OCI-LY3 (cell line): Measurements from ENCODE around the gene SLC7A5.

Source experiments
- H2AFZ ChIP-seq: fragments of 200-600, 300-600 bp; shearing (Covaris generic); 2 replicates; pipeline ENCODE4 v1.6.0; 2014; ENCODE audit warnings: antibody characterized with exemption, low read depth, low read length
- H3K27ac ChIP-seq: fragments of 200-600, 300-600 bp; sonication (generic); 2 replicates; pipeline ENCODE4 v1.5.1; 2014; ENCODE audit warnings: mild to moderate bottlenecking, low read length, moderate library complexity, mixed read lengths
- H3K27me3 ChIP-seq: fragments of 200-600, 300-600 bp; sonication (generic); 2 replicates; pipeline ENCODE4 v1.6.1; 2014; ENCODE audit warnings: low read depth, low read length, mixed read lengths
- H3K36me3 ChIP-seq: fragments of 200-600, 300-600 bp; sonication (generic); replicated peaks from 2 replicates; pipeline ENCODE3; 2014; ENCODE audit warnings: low read depth, low read length, mixed read lengths
- H3K4me1 ChIP-seq: fragments of 300-600, 200-600 bp; sonication (generic); 2 replicates; pipeline ENCODE4 v1.6.1; 2014; ENCODE audit warnings: low read length, mixed read lengths
- H3K4me2 ChIP-seq: fragments of 200-600, 300-600 bp; sonication (generic); 2 replicates; pipeline ENCODE4 v1.6.1; 2014; ENCODE audit warnings: low read length, mixed read lengths
- H3K4me3 ChIP-seq: fragments of 300-600, 200-600 bp; sonication (generic); 2 replicates; pipeline ENCODE4 v1.5.1; 2014; ENCODE audit warnings: antibody characterized with exemption, mild to moderate bottlenecking, low read length, moderate library complexity
- H3K79me2 ChIP-seq: fragments of 300-600, 200-600 bp; shearing (Covaris generic); 2 replicates; pipeline ENCODE4 v1.6.1; 2014; ENCODE audit warnings: mild to moderate bottlenecking, low read length, mixed read lengths
- H3K9ac ChIP-seq: fragments of 300-600, 200-600 bp; shearing (Covaris generic); 2 replicates; pipeline ENCODE4 v1.6.0; 2014; ENCODE audit warnings: mild to moderate bottlenecking, low read length, moderate library complexity
- H3K9me3 ChIP-seq: fragments of 200-600, 300-600 bp; shearing (Covaris generic); 2 replicates; pipeline ENCODE4 v1.6.1; 2014; ENCODE audit warnings: low read length, mixed read lengths; ENCODE audit not compliant: insufficient read depth
- H4K20me1 ChIP-seq: fragments of 200-600, 300-600 bp; sonication (generic); 2 replicates; pipeline ENCODE4 v1.6.1; 2016; ENCODE audit warnings: low read length, mixed read lengths; ENCODE audit not compliant: insufficient read depth
- EZH2phosphoT487 ChIP-seq: fragments of 200-600 bp; shearing (Covaris generic); IDR thresholded peaks from 2 replicates; pipeline ENCODE4 v1.6.1; 2018; ENCODE audit warnings: antibody characterized with exemption, mixed run types, low read depth
- TF ChIP-seq, protein P1 (sequence below): fragments of 200-600, 300-600 bp; sonication (generic); IDR thresholded peaks from 2 replicates; pipeline ENCODE4 v1.5.1; 2014; ENCODE audit warnings: antibody characterized with exemption, low read length, low read depth

Gene SLC7A5

DNA sequence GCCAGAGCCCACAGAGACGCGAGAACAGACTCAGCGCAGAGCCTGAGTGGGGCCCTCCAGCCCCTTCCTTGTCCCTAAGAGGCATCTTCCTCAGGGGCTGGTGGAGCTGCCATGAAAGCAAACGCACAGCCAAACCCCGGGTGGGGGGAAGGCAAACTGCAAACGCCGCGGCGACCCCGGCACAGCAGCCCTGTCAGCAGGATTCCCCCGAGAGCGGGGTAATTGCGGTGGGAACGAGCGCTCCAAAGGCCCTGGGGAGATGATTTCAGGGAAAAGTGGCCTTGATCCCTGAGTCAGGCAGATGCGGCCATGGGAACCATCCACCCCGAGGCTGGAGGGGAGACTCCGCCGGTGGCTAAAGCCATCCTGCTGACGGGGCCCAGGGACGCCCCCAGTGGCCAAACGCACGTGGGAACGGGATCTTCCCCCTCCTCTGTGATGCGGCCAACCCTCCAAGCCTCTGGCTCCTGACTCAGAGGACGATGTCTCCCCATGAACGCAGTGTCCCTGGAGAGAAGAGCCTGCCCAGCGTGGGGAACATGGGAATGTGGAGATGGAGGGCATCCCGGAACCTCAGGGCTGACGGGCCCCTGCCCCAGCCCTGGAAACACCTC, 25.1 kb downstream of the SLC7A5 start:
- Histone ChIP-seq H3K27me3 (no peaks in the 10 kb centered on the region), H3K36me3 (peaks cover 79% of the 10 kb centered on the region), H3K4me3 (no peak overlapping the region), H4K20me1 (peaks cover 84% of the 10 kb centered on the region), H3K9me3 (no peaks in the 10 kb centered on the region), H3K4me1 (peaks cover 5% of the 10 kb centered on the region; the same call in 1 of the 2 replicates), H3K9ac (no peak overlapping the region), H3K4me2 (no peak overlapping the region), H3K27ac (no peak overlapping the region), H3K79me2 (peaks cover 82% of the 10 kb centered on the region), H2AFZ (no peak overlapping the region)
- no peak for TF ChIP-seq EZH2phosphoT487
- TF ChIP-seq, protein P1, sequence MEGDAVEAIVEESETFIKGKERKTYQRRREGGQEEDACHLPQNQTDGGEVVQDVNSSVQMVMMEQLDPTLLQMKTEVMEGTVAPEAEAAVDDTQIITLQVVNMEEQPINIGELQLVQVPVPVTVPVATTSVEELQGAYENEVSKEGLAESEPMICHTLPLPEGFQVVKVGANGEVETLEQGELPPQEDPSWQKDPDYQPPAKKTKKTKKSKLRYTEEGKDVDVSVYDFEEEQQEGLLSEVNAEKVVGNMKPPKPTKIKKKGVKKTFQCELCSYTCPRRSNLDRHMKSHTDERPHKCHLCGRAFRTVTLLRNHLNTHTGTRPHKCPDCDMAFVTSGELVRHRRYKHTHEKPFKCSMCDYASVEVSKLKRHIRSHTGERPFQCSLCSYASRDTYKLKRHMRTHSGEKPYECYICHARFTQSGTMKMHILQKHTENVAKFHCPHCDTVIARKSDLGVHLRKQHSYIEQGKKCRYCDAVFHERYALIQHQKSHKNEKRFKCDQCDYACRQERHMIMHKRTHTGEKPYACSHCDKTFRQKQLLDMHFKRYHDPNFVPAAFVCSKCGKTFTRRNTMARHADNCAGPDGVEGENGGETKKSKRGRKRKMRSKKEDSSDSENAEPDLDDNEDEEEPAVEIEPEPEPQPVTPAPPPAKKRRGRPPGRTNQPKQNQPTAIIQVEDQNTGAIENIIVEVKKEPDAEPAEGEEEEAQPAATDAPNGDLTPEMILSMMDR = no peak

DNA sequence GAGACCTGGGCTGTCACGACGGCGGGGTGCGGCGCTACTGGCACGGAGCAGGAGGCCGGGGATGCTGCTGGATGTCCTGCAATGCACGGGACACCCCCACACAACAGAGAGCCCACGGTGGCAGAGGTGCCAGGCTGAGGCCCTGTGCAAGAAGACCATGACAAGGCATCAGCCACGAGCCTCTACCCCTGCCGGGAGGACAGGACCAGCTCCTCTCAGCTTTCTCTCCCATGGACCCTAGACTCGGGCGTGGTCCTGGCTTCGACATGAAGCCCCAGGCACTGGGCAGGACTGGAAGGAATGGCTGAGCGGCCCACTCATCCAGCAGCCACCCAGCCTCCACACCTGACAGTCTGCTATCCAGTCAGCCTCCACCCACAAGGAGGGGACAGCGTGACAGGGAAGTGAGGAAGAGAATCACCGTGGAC, 25.6 kb downstream of the SLC7A5 start:
- Histone ChIP-seq H3K4me1 (peaks cover 5% of the 10 kb centered on the region; the same call in 1 of the 2 replicates), H3K36me3 (peaks cover 79% of the 10 kb centered on the region), H3K27me3 (no peaks in the 10 kb centered on the region), H4K20me1 (peaks cover 79% of the 10 kb centered on the region), H3K9me3 (no peaks in the 10 kb centered on the region), H3K79me2 (peaks cover 76% of the 10 kb centered on the region), H3K9ac (no peak overlapping the region), H3K4me3 (no peak overlapping the region), H2AFZ (no peak overlapping the region), H3K27ac (no peak overlapping the region), H3K4me2 (no peak overlapping the region)
- TF ChIP-seq, protein P1 = no peak
- no peak for TF ChIP-seq EZH2phosphoT487

DNA sequence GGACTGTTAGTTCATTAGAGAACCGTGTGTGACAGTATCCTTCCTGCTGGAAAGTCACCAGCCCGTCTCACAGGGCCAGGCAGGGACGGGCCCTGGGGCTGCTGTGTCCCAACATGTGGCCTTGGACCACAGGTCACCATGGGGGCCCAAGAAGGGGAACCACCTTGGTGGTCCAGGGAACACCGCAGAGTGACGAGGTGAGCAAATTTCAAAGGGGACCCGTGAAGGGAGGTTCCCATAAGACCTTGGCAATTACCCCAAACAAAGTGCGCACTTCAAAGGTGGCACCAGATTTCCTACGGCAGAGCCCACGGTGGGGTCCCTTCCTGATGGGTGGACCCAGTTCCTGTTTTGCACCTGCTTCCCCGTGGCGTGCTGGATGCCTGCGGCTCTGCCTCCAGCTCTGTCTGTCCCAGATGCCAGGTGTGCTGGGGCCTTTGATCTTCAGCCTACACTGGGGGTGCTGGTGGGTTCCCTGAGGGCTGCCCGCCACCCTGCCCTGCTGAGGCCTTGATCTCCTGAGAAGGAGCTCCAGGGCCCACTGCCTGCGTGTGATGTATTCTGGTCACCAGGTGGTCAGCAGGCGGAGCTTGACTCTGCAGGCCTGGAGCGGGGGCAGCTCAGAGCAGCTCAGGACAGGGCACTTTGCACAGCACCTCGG, 27.0 kb downstream of the SLC7A5 start:
- peaks cover 63% of the 10 kb centered on the region for H3K79me2 ChIP-seq
- TF ChIP-seq EZH2phosphoT487 = no peak
- TF ChIP-seq, protein P1 = no peak
- no peak overlapping the region for H3K9ac ChIP-seq
- H3K9me3 ChIP-seq = no peaks in the 10 kb centered on the region
- no peak overlapping the region for H3K4me3 ChIP-seq
- no peak overlapping the region for H3K4me2 ChIP-seq
- no peak overlapping the region for H3K27ac ChIP-seq
- no peaks in the 10 kb centered on the region for H3K27me3 ChIP-seq
- H3K36me3 ChIP-seq = peaks cover 76% of the 10 kb centered on the region
- peaks cover 65% of the 10 kb centered on the region for H4K20me1 ChIP-seq
- peaks cover 5% of the 10 kb centered on the region; the same call in 1 of the 2 replicates for H3K4me1 ChIP-seq
- H2AFZ ChIP-seq = no peak overlapping the region

DNA sequence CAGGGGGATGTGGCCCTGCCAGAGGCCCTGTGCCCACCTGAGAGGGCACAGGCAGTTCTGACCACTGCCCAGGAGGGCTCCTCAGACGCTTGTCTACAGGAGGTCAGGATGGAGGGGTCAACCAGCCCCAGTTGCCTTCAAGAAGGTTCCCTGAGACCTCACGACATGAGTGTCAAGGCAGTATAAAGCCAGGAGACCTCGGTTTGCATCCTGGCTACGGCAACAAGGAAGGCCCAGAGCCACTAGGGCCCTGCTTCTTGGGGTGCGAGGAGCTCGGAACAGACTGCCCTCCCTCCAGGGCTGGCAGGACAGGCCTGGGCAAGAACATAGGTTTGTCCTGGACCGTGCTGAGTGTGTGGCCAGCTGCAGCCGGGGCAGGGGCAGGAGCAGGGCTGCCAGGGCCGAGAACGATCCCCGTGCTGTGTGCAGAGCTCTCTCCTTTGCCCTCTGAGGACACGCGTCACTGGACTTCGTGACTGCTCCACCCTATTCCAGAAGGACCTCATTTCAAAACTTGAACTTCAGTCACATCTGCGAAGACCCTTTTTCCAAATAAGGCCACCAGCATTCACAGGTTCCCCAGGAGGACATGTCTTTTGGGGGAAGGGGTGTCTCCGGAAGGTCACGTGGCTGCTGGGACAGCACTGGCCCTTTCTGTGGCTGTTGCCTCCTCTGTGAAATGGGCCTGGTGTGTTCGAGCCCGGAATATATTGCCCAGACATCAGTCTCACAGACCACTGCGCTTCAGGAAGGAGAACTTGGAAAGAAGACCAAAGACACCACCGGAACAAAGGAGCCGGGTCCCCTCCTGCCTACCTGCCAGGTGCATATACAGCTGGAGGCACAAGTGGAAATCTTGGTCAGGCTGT, 27.7 kb downstream of the SLC7A5 start:
- Histone ChIP-seq H3K9ac (no peak overlapping the region), H4K20me1 (peaks cover 58% of the 10 kb centered on the region), H3K27me3 (no peaks in the 10 kb centered on the region), H3K79me2 (peaks cover 55% of the 10 kb centered on the region), H3K4me1 (peaks cover 5% of the 10 kb centered on the region; the same call in 1 of the 2 replicates), H3K27ac (no peak overlapping the region), H3K4me3 (no peak overlapping the region), H3K4me2 (no peak overlapping the region), H3K9me3 (no peaks in the 10 kb centered on the region), H3K36me3 (peaks cover 75% of the 10 kb centered on the region), H2AFZ (no peak overlapping the region)
- TF ChIP-seq, protein P1 = no peak
- TF ChIP-seq EZH2phosphoT487 = no peak
